ENCODE results near the gene FAM229B. TPM values are rescaled to one million over a fixed set of nuclear protein-coding genes. Genes with fewer than 3 reads are reported as not detected.
"Not testable (repeated sequence)": the region's sequence is repeated elsewhere in the genome, so short reads cannot be mapped to it uniquely, and the experiment has no call there.

FAM229B gene, protein sequence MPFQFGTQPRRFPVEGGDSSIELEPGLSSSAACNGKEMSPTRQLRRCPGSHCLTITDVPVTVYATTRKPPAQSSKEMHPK
- total RNA-seq = 1 to 10 TPM; 7.9 to 8.7 TPM

DNA sequence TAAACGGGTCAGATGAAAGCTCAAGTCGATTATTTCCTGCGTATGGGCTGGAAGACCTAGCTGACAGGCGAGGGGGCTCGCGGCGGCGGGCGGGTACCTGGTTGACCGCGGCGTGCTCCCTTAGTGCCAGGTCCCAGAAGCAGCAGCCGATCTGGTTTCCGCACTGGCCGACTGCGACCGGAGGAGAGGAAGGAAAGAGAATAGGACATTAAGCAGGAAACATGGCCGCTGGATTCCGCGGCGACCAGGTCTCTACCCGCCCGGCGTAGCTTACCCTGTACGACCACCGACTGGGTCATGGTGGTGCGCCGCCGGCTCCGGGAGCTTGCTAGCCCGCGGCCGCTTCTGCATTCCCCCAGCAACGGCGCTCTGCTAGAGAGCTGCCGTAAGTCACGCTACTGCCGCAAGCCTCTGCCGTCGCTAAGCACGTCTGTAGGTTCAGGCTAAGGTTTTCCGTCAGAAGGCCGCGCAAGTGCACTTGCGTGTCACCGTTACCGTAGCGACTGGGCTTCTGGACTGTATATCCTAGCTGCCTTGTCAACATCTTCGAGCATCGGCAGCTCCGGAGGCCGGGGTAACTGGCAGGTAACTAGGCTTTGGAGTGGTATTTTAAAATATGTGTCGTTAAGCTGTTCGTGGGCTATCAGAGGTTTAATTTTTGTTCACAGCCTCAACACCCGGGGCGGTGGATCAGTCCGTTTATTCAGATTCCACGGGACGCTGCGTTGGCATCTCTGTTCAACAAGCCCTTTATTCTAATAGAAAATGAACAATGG lies at the start of gene FAM229B, which contains the start of gene TUBE1:
Gene FAM229B, plus strand, starts transcription at position 456 of the 776 bp plus-strand sequence. CDS start 11,693 bp downstream, outside the sequence.
Gene TUBE1, minus strand, starts transcription at position 347 of the 776 bp plus-strand sequence. Its CDS starts 48 bp downstream, at position 299.
- H3K4me3 Mint-ChIP-seq = no peak within 1 kb of the TSS
- H3K9me3 Mint-ChIP-seq = no peaks in the 10 kb centered on the region
- H3K27ac Mint-ChIP-seq = no peak within 1 kb of the TSS
- DNase-seq = peak; percentile 91
- H3K36me3 Mint-ChIP-seq = peaks cover 13% of the 10 kb centered on the region
- peaks cover 8% of the 10 kb centered on the region for H3K4me1 Mint-ChIP-seq
- H3K27me3 Mint-ChIP-seq = peaks cover 5% of the 10 kb centered on the region

DNA sequence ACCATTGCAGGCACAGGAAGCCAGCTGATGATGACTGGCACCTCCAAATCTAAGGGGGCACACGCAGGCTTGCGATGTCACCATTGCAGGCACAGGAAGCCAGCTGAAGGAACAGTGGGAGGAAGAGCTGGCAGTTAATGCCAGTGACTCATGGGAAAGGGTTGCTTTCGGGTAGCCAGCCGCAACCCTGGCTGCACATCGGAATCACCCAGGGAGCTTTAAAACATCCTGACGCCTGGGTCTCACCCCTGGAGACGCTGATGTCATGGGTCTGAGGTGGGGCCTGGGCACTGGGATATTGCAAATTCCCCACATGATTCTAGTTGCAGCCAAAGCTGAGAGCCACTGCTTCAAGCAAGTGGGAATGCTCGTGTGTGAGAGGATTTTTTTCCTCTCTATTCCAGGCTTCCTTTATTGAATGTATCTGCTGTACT lies 49.6 kb upstream of the FAM229B start:
- no peaks in the 10 kb centered on the region for H3K27me3 Mint-ChIP-seq
- peak; percentile 36 for DNase-seq
- H3K27ac Mint-ChIP-seq = peak overlapping the region; percentile 60
- peaks cover 5% of the 10 kb centered on the region for H3K36me3 Mint-ChIP-seq
- peaks cover 74% of the 10 kb centered on the region for H3K4me1 Mint-ChIP-seq
- H3K4me3 Mint-ChIP-seq = no peak overlapping the region
- no peaks in the 10 kb centered on the region for H3K9me3 Mint-ChIP-seq

DNA sequence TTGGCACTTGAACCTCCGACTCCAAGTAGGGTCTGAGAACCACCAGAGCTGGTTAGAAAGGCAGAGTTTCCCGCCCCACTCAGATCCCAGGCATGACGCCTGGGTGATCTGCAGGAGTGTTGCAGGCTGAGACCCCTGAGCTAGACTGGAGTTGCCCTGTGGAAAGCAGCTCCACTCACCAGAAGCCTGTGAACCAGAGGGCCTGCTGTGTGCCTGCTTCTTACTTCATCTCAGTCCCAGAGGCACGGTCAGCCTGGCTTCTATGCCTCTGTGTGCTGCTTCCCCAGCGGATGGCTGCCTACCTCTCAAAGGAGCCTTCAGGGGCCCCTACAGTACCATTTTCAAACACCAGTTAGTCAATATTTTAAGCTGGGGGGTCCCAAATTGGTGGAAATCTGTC lies 49.1 kb upstream of the FAM229B start:
- H3K4me1 Mint-ChIP-seq = peaks cover 74% of the 10 kb centered on the region
- peaks cover 5% of the 10 kb centered on the region for H3K36me3 Mint-ChIP-seq
- peak overlapping the region; percentile 21 for H3K27ac Mint-ChIP-seq
- no peaks in the 10 kb centered on the region for H3K27me3 Mint-ChIP-seq
- no peak for DNase-seq
- no peaks in the 10 kb centered on the region for H3K9me3 Mint-ChIP-seq
- H3K4me3 Mint-ChIP-seq = no peak overlapping the region

DNA sequence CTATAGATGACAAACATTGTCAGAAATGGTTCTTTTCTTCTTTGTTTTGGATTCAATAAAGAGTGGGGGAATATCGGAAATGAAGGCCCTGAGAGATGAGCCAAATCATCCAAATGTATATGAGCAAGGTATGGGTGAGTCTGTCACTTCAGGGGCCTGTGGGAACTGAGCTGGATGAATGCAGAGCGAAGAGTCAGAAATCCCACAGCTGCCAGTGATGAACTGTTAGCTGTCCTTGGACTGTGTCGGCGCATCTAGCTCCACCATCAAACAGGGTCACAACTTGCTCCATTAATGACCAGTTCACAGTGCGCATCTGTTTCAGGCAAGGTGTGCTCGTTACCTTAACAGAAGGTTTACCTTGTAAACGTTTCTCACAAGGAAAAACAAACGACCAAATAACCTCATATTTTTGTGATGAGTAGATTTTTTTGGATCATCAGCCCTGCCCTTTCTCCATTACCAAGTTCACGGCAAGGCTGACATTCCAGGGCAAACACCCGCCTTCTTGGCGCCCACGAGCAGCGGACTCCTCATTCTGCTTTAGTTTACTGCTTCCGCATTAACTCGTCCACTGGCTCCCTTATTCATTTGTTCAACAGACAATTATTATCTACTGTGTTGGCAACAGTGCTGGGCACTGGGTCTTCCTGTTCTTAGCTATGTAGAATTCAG lies 48.5 kb upstream of the FAM229B start:
- Mint-ChIP-seq H3K4me1 (peaks cover 71% of the 10 kb centered on the region), H3K4me3 (no peak overlapping the region), H3K36me3 (peaks cover 5% of the 10 kb centered on the region), H3K27me3 (no peaks in the 10 kb centered on the region), H3K27ac (no peak overlapping the region), H3K9me3 (no peaks in the 10 kb centered on the region)
- no peak for DNase-seq

DNA sequence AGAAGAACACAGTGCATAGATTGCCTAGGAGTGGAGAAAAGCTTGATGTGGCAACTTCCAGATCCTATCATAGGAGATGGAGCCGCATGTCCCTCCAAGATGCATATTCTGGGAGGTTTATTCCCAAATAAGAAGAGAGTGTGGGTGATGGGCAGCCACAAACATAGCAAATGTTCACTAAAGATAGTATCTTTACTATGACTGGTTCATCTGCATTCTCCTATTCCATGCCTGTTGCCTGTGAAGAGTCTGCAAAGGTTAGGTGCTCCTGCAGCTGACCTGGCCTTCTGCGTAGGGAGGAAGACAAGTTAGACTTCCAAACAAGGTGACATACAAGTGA lies 48.0 kb upstream of the FAM229B start:
- H3K4me1 Mint-ChIP-seq = peaks cover 70% of the 10 kb centered on the region
- no peak for DNase-seq
- no peak overlapping the region for H3K4me3 Mint-ChIP-seq
- H3K9me3 Mint-ChIP-seq = no peaks in the 10 kb centered on the region
- no peaks in the 10 kb centered on the region for H3K27me3 Mint-ChIP-seq
- no peak overlapping the region for H3K27ac Mint-ChIP-seq
- H3K36me3 Mint-ChIP-seq = peaks cover 5% of the 10 kb centered on the region

DNA sequence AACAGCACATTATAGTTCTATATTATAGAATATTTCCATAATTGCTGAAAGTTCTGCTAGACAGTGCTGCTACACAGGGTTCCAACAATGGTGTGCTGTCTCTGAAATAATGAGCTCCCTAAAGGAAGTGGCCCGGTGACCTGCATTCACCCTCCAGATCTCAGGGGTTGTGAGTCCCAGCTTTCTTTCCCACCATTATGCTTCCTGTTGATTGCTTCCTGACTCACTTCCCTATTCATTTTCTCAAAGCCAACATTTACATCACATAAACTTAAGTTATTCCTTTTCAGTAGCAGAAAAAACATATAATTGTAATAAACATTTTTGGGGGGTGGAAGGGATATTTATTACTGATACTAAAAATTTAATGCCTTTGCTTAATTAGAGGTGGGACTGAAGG lies 46.4 kb upstream of the FAM229B start:
- peaks cover 5% of the 10 kb centered on the region for H3K36me3 Mint-ChIP-seq
- no peak overlapping the region for H3K27ac Mint-ChIP-seq
- no peak for DNase-seq
- H3K9me3 Mint-ChIP-seq = no peaks in the 10 kb centered on the region
- H3K27me3 Mint-ChIP-seq = no peaks in the 10 kb centered on the region
- H3K4me3 Mint-ChIP-seq = no peak overlapping the region
- peaks cover 63% of the 10 kb centered on the region for H3K4me1 Mint-ChIP-seq

DNA sequence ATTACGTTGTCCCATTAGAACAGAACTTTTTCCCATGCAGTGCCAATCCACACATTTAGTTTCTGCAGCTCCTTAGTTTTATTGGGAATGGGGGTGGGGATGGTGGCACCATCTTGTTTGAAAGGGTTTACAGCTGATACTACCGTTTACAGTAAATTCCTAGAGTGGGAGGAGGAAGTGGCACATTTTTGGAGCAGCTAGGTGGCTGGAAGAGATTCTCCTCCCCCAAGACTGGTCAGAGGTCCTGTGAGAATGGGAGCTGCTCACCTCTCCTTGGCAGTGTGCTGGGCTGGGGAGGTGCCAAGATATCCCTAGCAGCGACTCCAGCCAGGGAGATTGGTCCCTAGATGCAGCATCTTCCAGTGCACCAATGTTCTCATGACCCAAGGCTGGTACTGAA lies 45.9 kb upstream of the FAM229B start:
- H3K27me3 Mint-ChIP-seq = no peaks in the 10 kb centered on the region
- no peaks in the 10 kb centered on the region for H3K9me3 Mint-ChIP-seq
- no peak for DNase-seq
- H3K4me1 Mint-ChIP-seq = peaks cover 58% of the 10 kb centered on the region
- peak overlapping the region; percentile 96 for H3K27ac Mint-ChIP-seq
- peaks cover 1% of the 10 kb centered on the region for H3K36me3 Mint-ChIP-seq
- no peak overlapping the region for H3K4me3 Mint-ChIP-seq

GRCh38 chr6:112043032-112044007 lies 44.1 kb upstream of the FAM229B start:
- H3K36me3 Mint-ChIP-seq = no peaks in the 10 kb centered on the region
- H3K27me3 Mint-ChIP-seq = no peaks in the 10 kb centered on the region

GRCh38 chr6:112044196-112044595 lies 43.2 kb upstream of the FAM229B start:
- peak overlapping the region; percentile 14 for H3K4me3 Mint-ChIP-seq
- H3K9me3 Mint-ChIP-seq = no peaks in the 10 kb centered on the region
- no peaks in the 10 kb centered on the region for H3K36me3 Mint-ChIP-seq
- DNase-seq = no peak
- no peaks in the 10 kb centered on the region for H3K27me3 Mint-ChIP-seq
- H3K27ac Mint-ChIP-seq = peak overlapping the region; percentile 96
- H3K4me1 Mint-ChIP-seq = peaks cover 41% of the 10 kb centered on the region

More at GRCh38 chr6:112043032-112044007, 44.1 kb upstream of the FAM229B start:
- Mint-ChIP-seq H3K9me3 (no peaks in the 10 kb centered on the region), H3K27ac (peak overlapping the region; percentile 96), H3K4me1 (peaks cover 44% of the 10 kb centered on the region), H3K4me3 (peak overlapping the region; percentile 85)
- peak; percentile 92 for DNase-seq

DNA sequence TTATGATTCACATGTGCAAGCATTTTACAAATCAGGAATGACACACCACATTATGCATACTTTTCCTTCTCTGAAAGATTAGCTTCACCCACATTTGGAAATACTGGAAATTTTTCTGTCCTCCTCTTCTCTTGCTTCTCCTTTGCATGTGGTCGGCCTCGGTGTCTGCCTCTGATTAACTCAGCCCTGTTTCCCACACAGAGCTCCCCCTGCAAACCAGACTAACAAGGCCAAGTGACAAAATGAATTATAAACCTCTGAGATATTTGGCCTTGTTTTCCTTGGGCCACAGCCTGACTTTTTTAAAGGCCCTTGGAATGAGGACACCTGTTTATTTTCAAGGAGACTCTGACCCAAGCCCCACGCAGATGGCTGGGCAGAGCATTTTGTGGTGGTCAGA lies 42.5 kb upstream of the FAM229B start:
- Mint-ChIP-seq H3K4me1 (peaks cover 37% of the 10 kb centered on the region), H3K4me3 (no peak overlapping the region), H3K27ac (no peak overlapping the region), H3K27me3 (no peaks in the 10 kb centered on the region), H3K9me3 (no peaks in the 10 kb centered on the region), H3K36me3 (no peaks in the 10 kb centered on the region)
- DNase-seq = no peak

- H3K4me1 Mint-ChIP-seq = peaks cover 16% of the 10 kb centered on the region
- not testable (repeated sequence) for DNase-seq, H3K4me3 Mint-ChIP-seq, H3K36me3 Mint-ChIP-seq, H3K9me3 Mint-ChIP-seq, H3K27me3 Mint-ChIP-seq, H3K27ac Mint-ChIP-seq
These were observed 39.9 kb upstream of the FAM229B start for GRCh38 chr6:112047523-112047922.

DNA sequence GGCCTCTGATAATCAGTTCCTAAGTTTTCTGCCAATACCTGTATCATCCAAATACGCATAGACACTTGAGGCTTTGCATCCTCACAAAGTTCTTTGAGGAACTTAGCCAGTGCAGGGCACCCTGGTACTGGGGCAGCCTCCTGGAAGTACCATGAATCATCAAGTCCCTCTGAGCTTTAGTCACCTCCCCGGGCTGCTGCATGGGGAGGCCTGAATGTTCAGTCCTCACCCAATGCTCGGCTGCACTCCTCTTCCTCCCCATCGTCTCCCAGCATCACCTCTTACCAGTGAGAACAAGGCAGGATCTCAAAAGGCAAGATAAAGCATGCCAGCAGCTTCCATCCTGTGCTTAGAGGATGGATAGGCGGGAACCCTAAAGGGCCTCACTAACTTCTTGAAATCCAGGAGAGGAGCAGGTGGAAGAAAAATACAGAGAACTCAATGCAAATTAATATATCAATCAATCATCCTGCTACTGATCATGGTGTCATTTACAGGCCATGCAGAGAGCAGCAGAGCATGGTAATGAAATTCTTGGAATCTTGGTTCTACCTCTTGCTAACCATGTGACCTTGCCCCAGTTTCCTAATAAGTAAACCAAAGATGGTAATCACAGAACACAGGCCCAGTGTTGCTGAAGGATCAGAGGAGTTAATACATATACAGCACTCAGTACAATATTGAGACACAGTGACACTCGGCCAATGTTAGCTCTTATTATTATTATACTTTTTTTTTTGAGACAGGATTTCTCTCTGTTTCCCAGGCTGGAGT lies 38.2 kb upstream of the FAM229B start:
- peaks cover 8% of the 10 kb centered on the region for H3K4me1 Mint-ChIP-seq
- no peaks in the 10 kb centered on the region for H3K36me3 Mint-ChIP-seq
- no peaks in the 10 kb centered on the region for H3K9me3 Mint-ChIP-seq
- no peaks in the 10 kb centered on the region for H3K27me3 Mint-ChIP-seq
- no peak for DNase-seq
- no peak overlapping the region for H3K4me3 Mint-ChIP-seq
- no peak overlapping the region for H3K27ac Mint-ChIP-seq

DNA sequence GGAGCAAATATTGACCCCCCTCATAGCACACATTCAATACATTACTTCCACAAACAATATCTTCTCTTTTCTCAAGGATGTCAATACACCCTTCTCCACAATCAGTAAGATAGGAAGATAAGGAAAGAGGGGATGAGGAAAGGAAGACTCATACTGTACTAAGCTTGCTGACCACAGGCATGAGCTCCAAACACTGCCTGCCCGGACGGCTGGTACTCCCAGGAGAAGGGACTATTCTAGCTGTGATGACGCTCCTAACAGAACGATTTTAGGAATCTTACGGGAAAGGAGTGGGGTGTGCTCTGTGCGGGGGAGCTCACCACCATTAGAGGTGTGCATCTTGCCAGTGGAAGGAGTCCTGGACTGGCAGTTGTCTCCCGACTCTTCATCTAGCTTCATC lies 37.4 kb upstream of the FAM229B start:
- no peaks in the 10 kb centered on the region for H3K36me3 Mint-ChIP-seq
- DNase-seq = no peak
- H3K27me3 Mint-ChIP-seq = no peaks in the 10 kb centered on the region
- no peaks in the 10 kb centered on the region for H3K9me3 Mint-ChIP-seq
- H3K4me1 Mint-ChIP-seq = peaks cover 2% of the 10 kb centered on the region
- no peak overlapping the region for H3K27ac Mint-ChIP-seq
- H3K4me3 Mint-ChIP-seq = no peak overlapping the region

- Mint-ChIP-seq H3K36me3 (no peaks in the 10 kb centered on the region), H3K27ac (no peak overlapping the region), H3K4me1 (peaks cover 2% of the 10 kb centered on the region), H3K9me3 (no peaks in the 10 kb centered on the region), H3K27me3 (no peaks in the 10 kb centered on the region), H3K4me3 (no peak overlapping the region)
- no peak for DNase-seq
These were observed 37.0 kb upstream of the FAM229B start for GRCh38 chr6:112050429-112050828.

Measured in activated naive CD8-positive, alpha-beta T cell treated with anti-CD3 and anti-CD28 coated beads for 36 hours (primary cell).